Fibroblast of peridontal ligament (primary cell): ENCODE measurements around the gene TSR2.

Experiments used
- DNase-seq: peaks from one replicate; pipeline ENCODE4 v3.0.0-alpha.2; 2010; ENCODE audit errors: extremely low read depth

Gene TSR2, protein sequence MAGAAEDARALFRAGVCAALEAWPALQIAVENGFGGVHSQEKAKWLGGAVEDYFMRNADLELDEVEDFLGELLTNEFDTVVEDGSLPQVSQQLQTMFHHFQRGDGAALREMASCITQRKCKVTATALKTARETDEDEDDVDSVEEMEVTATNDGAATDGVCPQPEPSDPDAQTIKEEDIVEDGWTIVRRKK

DNA sequence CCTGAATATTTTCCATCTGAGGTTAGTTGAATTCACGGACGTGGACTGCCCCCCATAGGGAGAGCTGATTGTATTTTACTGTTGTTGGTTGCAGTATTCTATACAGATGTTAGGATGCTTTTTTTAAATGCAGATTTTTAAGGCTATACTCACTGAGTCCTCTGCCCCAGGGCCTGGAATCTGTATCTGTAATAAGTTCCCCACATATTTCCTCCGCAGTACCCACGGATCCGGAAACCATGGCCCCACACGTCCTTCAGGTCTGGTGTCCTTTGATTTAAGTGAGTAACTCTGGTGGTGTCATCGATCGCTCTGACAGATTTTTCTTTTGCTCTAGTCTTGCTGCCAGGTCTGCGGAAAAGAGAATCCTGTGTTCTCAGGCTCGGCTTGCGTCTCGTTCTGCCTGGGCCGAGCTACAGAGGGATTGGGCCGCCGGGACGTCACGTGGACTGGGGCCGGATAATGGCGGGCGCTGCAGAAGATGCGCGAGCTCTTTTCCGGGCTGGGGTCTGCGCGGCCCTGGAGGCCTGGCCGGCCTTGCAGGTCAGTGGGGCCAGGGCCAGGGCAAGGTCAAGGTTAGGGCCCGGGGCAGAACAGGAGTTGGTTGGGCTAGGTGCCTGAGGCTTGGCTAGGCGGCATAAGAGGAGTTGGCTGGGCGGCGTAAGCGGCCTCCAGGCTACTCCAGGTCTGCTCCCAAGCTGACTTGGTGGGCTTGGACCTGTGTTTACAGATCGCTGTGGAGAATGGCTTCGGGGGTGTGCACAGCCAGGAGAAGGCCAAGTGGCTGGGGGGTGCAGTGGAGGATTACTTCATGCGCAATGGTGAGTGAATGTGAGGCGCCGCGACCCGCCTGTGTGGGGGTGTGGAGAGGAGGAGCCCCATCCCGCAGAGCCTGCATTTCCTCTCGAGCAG is at the start of gene TSR2:
TSS of gene TSR2 (plus strand) at position 445 of the 912 bp plus-strand sequence. CDS start at position 463, 18 bp downstream.
- DNase-seq = peak; percentile 85

DNA sequence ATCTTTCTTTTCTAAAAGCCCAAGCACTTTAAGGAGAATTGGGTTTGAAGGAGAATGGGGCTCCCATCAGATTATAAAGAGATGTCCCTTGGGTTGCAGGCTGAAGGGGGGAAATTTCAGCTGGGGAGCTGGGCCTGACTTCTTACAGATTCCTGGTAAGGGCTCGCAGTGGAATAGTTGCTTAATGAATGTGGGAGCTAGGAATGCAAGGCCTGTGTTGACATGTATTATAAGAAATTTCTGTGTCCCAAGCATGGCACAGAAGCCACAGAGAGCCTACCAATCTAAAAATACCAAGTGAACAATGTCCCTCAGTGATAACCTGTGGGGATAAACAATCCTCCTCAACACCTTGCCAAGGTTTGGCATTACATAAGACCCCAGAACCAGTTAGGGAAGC is 43.1 kb upstream of the TSR2 start:
- DNase-seq = no peak

DNA sequence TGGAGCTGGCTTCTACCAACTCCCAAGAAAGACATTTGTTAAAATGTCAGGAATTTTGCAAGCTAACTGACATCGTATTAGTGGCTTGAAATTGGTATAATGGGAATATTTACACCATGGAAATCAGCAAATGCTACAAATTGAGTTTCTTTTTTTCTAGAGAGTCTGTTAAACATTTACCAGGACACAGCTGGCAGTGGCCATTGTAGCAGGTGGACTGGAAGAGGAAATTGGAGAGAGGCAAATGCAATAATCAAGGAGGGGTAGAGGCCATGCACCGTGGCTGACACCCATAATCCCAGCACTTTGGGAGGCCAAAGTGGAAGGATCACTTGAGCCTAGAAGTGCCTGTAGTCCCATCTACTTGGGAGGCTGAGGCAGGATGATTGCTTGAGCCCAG is 32.9 kb upstream of the TSR2 start:
- no peak for DNase-seq

DNA sequence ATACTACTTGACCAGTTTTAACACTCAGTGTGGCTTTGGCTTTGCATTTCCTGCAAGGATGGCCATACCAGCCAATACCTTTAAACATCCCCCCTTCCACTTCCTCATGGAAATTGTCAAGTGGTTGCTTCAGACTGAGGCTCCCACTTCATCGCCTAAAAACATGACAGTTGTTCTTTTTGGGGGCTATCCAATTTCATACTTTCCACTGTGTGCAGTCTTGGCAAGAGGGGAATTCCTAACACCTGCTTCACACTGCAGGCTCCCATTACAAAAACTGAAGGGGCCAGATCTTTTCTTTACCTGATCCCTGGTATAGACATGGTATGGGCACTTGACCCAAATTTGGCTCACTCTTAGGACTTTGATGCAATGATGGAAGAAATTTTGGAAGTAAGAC is 28.5 kb upstream of the TSR2 start:
- DNase-seq = no peak

DNA sequence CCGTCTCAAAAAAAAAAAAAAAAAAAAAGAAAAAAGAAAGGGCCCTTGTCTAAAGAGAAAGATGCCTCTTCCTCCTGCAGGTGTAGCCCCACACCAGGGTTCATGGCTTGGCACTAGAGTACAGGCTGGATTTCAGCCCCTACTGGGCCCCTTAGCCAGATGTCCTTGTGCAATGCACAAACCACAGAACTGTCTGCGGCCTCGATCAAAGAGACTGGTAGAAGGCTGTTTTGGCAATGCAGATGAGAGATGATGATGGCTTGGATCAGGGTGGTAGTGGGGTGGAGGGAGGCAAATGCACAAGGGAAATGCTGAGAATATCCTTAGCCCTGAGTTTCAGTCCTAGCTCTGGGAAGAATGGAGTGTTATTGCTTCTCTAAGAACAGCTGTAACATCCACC is 26.5 kb upstream of the TSR2 start:
- peak; percentile 1 for DNase-seq

DNA sequence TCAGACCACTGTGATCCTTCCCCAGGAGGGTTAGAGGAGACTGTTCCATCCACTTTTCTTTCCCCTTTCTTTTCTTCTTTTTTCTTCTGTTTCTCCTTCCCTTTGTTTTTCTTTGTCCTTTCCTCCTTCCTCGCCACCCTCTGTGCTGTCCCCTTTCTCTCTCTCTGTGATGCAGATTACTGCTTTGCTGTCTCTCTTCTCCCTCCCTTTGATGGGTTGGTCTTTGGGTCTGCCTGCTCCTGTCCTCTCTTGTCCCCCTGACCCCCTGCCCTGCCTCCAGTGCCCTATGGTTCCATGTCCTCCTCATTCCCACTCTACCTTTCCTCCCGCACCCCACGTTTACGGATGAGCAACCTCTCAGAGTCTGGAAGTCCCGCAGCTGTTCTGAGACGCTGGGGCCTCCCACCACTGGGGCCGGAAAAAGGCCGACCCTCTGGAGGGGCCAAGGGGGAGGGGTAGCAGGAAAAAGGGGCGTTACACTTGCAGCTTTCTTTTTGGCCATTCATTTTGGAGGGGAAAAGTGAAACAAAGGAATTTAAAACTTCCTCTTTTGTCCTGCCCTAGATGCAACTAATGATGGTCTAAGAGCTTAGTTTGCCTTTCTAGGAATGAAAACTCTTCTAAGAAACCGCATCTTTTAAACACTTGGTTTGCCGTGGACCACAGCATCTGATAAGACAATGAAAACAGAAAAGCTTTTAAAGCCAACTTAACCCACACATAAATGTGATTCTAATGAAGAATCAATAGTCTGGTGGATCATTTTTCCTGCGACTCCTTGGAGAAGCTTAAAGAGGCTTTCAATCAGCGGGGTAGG is 24.5 kb upstream of the TSR2 start:
- peak; percentile 3 for DNase-seq

DNA sequence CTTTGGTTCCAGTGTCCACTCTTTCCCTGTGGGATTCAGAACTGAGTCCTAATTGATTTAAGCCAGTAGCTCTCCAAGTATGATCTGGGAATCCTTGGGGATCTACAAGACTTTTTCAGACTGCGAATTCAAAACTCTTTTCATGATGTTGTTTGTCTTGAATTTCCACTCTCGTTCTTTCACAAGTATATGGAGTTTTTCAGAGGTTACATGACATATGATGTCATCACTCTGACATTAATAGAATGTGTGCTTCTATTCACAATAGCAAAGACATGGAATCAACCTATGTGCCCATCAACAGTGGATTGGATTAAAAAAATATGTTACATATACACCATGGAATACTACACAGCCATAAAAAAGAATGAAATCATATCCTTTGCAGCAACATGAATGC is 23.2 kb upstream of the TSR2 start:
- DNase-seq = no peak

DNA sequence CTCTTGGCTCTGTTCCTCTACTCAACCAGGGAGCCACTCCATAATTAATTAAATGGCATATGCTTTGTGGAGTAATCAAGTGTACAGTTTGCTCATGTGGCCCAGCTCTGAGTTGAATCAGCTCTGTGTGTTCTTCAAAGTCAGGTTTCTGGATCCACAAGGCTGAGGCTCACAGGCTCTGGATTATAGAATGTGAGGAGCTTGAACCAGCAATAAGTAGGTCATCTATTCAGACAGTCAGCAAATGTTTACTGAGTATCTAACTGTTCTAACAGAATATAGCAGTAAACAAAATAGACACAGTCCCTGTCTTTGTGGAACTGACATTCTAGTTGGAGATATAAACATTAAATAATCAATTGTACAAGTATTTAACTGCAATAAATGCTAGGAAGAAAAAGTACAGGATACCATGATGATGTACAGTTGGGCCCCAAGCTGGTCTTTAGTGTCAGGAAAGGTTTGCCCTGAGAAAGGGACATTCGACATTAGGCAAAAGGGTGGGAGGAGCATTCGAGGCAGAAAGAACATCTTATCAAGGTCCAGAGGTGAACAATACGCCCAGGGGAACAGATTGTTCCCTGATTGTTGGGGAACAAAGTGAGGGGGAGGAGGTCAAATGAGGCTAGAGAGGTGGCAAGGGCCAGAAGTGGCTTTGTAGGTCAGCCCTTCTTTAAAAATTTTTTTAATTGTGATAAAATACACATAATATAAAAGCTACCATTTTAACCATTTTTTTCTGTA is 20.5 kb upstream of the TSR2 start:
- DNase-seq = no peak

DNA sequence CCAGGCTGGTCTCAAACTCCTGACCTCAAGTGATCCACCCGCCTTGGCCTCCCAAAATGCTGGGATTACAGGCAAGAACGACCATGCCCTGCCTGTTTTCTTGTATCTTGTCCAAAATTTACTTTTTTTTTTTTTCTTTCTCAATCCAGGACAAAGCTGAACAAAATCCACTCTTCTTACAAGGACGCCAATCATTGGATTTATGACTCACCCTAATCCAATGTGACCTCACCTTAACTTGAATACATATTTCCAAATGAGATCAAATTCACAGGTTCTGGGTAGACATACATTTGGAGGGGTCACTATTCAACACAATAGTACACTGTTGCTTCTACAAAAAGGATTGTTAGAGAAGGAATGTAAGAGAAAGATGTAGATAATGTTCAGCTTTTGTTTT is 18.0 kb upstream of the TSR2 start:
- no peak for DNase-seq

DNA sequence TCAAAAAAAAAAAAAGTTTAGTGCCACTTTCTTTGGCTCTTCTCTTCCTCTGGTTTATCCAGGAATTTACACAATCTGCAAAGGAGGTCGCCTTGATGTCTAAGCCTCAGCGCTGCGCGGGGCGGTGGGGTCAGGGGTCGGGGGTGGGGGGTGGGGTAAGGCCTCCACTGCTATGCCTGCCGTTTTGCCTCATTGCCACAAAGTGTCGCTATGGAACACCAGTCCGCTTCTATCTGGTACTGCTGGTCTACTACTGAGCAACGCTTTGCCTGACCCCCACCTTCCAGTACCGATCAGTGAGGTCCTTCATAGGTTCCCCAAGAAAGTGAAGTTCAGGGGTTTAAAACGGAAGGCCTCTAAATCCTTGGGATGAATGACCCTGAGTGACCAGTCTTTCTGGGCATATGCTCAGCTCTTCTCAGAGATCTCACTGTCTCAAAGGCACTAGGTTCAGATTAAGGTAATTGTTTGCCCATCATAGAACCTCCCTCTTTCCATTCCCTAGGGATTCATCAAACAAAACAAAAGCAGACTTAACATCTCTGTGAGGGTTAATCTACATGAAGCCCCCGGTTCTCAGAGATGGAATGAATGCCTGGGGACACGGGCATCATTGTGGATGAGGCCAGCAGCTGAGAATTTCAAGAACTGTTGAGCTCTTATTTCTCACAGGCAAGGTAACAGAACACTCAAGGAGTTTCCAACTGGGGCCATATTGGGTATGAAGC is 16.9 kb upstream of the TSR2 start:
- no peak for DNase-seq

DNA sequence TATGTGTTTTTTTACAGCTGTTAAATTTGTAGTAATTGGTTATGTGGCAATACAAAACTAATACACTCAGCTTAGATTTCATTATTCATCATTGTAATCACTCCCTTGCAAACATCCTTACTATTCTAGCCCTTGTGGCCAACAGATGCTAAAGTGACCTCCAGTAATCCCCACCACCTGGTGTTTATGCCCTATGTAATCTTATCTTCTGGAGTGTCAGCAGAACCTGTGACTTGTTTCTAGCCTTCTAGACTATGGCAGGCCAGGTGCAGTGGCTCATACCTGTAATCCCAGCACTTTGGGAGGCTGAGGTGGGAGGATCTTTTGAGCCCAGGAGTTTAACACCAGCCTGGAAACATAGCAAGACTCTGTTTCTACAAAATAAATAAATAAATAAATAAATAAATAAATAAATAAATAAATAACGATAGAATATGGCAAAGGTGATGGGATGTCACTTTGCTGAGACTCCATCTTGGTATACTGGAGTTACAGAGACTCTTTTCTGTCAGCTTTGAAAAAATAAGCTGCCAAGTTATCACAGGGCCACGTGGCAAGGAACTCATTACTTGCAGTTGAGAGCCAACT is 12.3 kb upstream of the TSR2 start:
- DNase-seq = no peak

DNA sequence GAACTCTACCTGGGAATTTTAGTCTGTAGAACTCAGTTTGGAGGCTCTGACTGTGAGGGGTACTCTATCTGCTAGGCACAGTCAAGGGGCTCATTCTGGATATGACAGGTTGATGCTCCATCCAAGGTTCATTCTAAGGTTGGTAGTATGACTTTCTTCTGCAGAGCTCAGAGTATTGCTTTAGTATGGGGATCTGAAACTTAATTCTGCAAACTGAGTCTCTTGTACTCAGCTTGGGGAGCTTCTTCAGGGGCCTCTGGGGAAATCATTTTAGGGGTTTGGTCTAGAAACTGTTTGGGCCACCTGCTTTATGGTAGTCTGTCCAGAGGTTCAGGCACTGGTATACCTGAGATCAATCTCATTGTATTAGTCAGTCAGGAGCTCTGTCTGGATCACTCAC is 9.7 kb upstream of the TSR2 start:
- DNase-seq = no peak

DNA sequence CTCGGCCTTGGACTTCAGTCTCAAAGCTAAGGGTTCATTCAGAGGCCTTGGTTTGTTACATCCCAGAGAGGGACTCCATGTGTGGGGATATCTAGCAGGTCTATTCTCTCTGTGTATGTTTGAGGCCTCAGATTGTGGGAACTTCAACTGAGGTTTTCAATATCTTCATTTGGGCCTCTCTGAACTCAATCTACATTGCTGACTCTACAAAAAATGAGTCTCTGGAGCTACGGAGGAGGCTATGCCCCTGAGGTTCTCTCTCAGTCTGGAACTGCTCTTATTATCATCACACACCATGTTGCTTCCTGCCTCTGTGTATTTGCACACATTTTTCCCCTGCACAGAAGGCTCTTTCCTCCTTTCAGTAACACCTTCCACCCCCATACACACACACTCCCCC is 5.1 kb upstream of the TSR2 start:
- no peak for DNase-seq

DNA sequence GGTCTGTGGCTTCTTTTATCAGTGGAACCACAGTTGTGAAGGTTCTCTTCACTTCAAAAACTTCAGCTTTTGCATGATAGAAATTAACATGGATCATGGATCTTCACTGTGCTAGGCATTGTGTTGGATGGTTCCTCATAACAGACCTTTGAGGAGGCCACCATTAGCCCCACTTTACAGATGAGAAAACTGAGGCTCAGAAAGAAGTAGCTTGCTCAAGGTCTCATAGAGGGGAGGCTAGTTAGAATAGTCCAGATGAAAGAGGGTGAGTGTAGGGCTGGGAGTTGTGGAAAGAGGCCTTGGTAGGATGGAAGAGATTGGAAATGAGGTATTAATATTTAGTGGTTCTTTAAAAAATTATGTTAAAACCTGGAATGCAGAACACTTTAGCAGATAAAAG is 2.6 kb downstream of the TSR2 start:
- no peak for DNase-seq

DNA sequence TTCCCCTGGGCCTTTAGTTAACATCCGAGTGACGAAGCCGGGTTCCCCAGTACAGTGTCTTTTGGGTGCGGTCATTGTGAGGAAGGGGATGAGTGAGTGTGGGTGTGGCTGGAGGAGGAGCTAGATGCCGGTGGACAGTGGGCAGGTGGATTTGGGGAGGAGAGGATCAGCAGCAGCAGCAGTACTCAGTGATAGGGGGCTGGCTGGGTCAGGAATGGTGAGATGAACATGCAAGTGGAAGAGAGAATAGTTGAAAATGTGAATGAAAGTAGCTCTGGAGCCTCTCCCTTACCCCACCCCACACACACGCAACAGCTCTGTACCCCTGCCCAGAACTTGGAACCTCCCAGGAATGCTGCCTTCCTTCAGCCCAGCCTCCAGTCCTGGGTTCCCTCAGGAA is 4.5 kb downstream of the TSR2 start:
- no peak for DNase-seq

DNA sequence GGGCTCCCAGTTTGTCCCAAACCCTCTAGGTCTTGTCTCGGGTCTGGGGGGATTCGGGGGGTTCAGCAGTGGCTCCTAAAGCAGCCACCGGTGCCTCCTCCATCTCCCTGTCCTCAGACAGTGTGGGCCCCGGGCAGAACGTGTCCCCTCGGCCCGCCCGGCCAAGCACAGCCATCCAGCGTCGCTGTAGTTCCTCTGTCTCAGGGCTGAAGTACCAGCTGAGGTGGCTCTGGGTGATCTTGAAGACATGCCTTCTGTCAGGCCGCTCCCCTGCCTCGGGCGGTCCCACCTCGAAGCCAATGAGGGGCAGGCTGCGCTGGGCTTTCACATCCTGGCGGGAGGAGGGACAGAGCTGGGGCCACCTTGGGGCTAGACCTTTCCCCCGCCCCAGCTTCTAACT is 5.9 kb downstream of the TSR2 start:
- no peak for DNase-seq

DNA sequence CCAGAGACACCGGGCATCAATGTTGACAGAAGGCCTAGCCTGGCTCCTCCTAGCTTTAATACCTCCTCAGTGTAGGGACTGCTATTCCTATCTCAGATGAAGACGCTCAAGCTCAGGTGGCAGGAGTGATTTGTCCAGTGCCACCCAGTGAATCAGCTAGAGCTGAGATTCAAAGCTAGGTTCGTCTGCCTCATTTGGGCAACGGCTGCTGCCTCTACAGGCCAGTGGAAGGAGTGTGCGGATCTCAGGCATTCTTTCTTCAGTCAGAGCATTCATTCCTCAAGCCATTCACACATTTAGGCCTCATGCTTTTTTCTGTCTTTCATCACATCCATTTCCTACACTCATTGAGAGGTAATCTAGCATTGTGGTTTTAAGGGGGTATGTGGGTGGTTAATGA is 7.3 kb downstream of the TSR2 start:
- no peak for DNase-seq

DNA sequence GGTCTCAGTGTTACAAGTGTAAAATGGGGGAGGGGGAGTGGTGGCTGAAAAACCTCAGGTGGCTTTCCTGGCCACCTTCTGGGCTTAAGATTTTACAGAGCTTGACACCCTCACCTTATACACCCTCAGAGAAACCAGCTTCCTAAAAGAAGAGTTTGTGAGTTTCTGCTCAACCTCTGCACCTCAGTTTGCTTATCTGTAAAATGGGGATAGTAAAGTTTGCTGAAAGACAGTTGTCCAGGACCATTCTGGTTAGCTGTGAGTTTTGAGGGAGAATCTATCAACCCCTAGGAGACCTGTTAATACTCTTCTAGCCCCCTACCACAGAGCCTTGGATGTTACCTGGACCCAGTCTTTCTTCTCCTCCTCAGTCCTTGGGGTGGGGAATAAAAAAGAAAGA is 9.7 kb downstream of the TSR2 start:
- no peak for DNase-seq

DNA sequence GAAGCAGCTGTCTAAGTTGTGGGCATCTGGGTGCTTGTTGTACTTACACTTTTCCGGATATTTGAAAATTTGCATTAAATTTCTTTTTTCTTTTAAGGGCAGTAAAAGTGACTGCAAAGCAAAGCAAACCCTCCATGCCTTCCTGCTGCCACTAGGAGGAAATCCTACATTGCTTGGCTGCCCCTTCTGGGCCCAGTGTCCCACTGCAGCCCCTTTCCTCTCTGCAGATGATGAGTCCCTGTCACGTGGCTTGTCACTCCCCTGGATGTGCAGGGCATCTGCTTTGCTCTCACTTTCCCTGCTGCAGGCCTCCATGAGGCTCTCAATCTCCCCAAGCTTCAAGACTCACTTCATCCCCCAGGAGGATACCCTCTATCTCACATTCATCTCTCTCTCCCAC is 12.7 kb downstream of the TSR2 start:
- DNase-seq = peak; percentile 8

DNA sequence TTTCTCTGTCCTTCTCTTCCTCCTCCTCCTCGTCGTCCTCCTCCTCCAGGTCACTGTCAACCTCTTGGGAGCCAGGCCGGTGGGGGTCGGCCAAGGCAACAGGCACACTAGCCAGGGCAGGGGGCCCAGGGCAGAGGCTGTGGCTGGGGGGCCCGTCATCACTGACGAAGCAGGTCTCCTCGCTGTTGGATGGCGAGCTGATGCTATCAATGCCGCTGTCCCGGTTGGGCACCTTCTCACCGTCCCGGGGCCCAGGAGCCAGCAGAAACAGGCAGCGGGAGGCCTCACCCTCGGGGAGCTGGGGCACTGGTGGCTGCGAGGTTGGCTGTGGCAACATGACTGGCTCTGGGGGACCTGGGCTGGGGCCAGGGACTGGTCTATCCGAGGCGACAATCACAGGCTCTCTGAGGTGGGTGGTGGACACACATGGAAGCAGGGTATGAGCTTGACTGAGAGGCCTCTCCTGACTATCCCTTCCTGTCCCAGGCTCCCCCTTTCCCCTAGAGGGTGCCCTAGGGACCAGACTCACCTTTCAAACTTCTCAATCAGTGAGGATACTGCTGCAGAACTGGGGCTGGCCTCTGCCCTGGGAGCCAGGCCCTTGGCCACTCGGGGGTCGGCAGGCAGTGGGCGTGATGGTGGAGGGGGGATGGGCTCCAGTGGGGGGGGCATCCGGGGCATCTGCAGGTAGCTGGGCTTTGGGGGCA is 30.0 kb downstream of the TSR2 start:
- DNase-seq = no peak
